Measurements from ENCODE around the gene BTBD10. TPM values are rescaled to one million over a fixed set of nuclear protein-coding genes. Genes with fewer than 3 reads are reported as not detected.

BTBD10 gene
- total RNA-seq, 2 donors from 2014 or later, result 24.5 to 36.7 TPM

GRCh38 chr11:13473013-13473722 lies 10.1 kb upstream of the BTBD10 start:
- H3K4me1 ChIP-seq (ENCODE audit: control insufficient read depth in 1 of 2, low read depth in 2 of 2), result no peaks in the 10 kb centered on the region
- H3K9me3 ChIP-seq, result no peaks in the 10 kb centered on the region
- TF ChIP-seq, protein P1, sequence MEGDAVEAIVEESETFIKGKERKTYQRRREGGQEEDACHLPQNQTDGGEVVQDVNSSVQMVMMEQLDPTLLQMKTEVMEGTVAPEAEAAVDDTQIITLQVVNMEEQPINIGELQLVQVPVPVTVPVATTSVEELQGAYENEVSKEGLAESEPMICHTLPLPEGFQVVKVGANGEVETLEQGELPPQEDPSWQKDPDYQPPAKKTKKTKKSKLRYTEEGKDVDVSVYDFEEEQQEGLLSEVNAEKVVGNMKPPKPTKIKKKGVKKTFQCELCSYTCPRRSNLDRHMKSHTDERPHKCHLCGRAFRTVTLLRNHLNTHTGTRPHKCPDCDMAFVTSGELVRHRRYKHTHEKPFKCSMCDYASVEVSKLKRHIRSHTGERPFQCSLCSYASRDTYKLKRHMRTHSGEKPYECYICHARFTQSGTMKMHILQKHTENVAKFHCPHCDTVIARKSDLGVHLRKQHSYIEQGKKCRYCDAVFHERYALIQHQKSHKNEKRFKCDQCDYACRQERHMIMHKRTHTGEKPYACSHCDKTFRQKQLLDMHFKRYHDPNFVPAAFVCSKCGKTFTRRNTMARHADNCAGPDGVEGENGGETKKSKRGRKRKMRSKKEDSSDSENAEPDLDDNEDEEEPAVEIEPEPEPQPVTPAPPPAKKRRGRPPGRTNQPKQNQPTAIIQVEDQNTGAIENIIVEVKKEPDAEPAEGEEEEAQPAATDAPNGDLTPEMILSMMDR (IDR thresholded peaks at IDR 0.05), result no peak
- no peaks in the 10 kb centered on the region for H3K36me3 ChIP-seq
- H3K27me3 ChIP-seq (replicated peaks; ENCODE audit: insufficient read depth), result no peaks in the 10 kb centered on the region
- DNase-seq (ENCODE audit: low spot score) (no peak), ATAC-seq (ENCODE audit: insufficient number of reproducible peaks, low FRiP score, low read depth) (no peak)
- H3K27ac ChIP-seq, result no peak overlapping the region
- H3K4me3 ChIP-seq, result no peak overlapping the region

GRCh38 chr11:13468750-13469149 lies 5.7 kb upstream of the BTBD10 start:
- no peaks in the 10 kb centered on the region for H3K36me3 ChIP-seq
- no peak for ATAC-seq (ENCODE audit: insufficient number of reproducible peaks, low FRiP score, low read depth)
- TF ChIP-seq, protein P1 (IDR thresholded peaks at IDR 0.05), result no peak

GRCh38 chr11:13465909-13466371 lies 2.9 kb upstream of the BTBD10 start:
- DNase-seq (ENCODE audit: low spot score) (no peak), ATAC-seq (ENCODE audit: insufficient number of reproducible peaks, low FRiP score, low read depth) (no peak)
- Histone ChIP-seq H3K4me3 (no peak overlapping the region), H3K9me3 (no peaks in the 10 kb centered on the region), H3K27me3 (replicated peaks; ENCODE audit: insufficient read depth) (no peaks in the 10 kb centered on the region), H3K36me3 (no peaks in the 10 kb centered on the region), H3K4me1 (ENCODE audit: control insufficient read depth in 1 of 2, low read depth in 2 of 2) (peaks cover 15 to 19% of the 10 kb centered on the region in 2 donors), H3K27ac (no peak overlapping the region)
- TF ChIP-seq, protein P1 (IDR thresholded peaks at IDR 0.05), result peak; percentile 48

More at GRCh38 chr11:13468750-13469149, 5.7 kb upstream of the BTBD10 start:
- DNase-seq (ENCODE audit: low spot score), result no peak
- no peaks in the 10 kb centered on the region for H3K27me3 ChIP-seq (replicated peaks; ENCODE audit: insufficient read depth)
- H3K9me3 ChIP-seq, result no peaks in the 10 kb centered on the region
- H3K4me3 ChIP-seq, result no peak overlapping the region
- H3K4me1 ChIP-seq (ENCODE audit: control insufficient read depth in 1 of 2, low read depth in 2 of 2), result peaks cover 3 to 4% of the 10 kb centered on the region in 2 donors
- H3K27ac ChIP-seq, result no peak overlapping the region

DNA sequence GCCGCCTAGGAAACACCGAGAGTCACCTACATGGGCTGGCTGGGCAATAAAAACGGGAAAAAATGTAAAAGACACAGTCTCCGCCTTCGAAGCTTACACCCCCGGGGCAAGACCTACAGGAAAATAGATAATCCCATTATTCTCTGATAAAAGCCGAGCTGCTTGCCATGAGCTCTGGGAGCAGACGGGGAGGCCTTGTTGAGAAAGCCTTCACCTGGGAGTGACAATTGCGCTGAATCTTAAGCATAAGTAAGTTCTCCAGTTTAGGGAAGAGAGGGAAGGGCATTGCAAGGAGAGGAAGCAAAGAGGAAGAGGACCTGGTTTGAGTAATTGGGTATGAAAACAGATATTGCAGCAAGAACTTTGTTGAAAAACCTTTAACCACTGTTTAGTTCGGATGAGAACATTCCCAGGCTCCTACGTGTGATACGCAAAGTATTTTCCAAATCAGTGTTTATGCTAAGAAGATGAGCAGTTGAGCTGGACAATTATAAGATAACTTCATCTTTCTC lies 813 bp upstream of the BTBD10 start:
- peak overlapping the region; percentile 85 for H3K4me3 ChIP-seq
- no peak for DNase-seq (ENCODE audit: low spot score)
- H3K9me3 ChIP-seq, result no peaks in the 10 kb centered on the region
- H3K27me3 ChIP-seq (replicated peaks; ENCODE audit: insufficient read depth), result no peaks in the 10 kb centered on the region
- H3K4me1 ChIP-seq (ENCODE audit: control insufficient read depth in 1 of 2, low read depth in 2 of 2), result peaks cover 15 to 28% of the 10 kb centered on the region in 2 donors
- H3K27ac ChIP-seq, result peak overlapping the region; percentile 83 to 86
- H3K36me3 ChIP-seq, result no peaks in the 10 kb centered on the region
- TF ChIP-seq, protein P1 (IDR thresholded peaks at IDR 0.05), result no peak
- no peak for ATAC-seq (ENCODE audit: insufficient number of reproducible peaks, low FRiP score, low read depth)

- H3K36me3 ChIP-seq, result no peaks in the 10 kb centered on the region
- peak; percentile 11 for DNase-seq (ENCODE audit: low spot score)
- ATAC-seq (ENCODE audit: insufficient number of reproducible peaks, low FRiP score, low read depth), result peak; percentile 3
- peaks cover 15 to 28% of the 10 kb centered on the region in 2 donors for H3K4me1 ChIP-seq (ENCODE audit: control insufficient read depth in 1 of 2, low read depth in 2 of 2)
- H3K27ac ChIP-seq, result peak overlapping the region; percentile 83 to 86
- peak overlapping the region; percentile 85 for H3K4me3 ChIP-seq
- TF ChIP-seq, protein P1 (IDR thresholded peaks at IDR 0.05), result no peak
- no peaks in the 10 kb centered on the region for H3K27me3 ChIP-seq (replicated peaks; ENCODE audit: insufficient read depth)
- H3K9me3 ChIP-seq, result no peaks in the 10 kb centered on the region
Observed at GRCh38 chr11:13462311-13462900, 616 bp downstream of the BTBD10 start.
